ENCODE results near the gene KPNA1. TPM values are rescaled to one million over a fixed set of nuclear protein-coding genes. Genes with fewer than 3 reads are reported as not detected.

Gene KPNA1
- total RNA-seq, 1 donor from 2014 or later: 72.9 TPM

DNA sequence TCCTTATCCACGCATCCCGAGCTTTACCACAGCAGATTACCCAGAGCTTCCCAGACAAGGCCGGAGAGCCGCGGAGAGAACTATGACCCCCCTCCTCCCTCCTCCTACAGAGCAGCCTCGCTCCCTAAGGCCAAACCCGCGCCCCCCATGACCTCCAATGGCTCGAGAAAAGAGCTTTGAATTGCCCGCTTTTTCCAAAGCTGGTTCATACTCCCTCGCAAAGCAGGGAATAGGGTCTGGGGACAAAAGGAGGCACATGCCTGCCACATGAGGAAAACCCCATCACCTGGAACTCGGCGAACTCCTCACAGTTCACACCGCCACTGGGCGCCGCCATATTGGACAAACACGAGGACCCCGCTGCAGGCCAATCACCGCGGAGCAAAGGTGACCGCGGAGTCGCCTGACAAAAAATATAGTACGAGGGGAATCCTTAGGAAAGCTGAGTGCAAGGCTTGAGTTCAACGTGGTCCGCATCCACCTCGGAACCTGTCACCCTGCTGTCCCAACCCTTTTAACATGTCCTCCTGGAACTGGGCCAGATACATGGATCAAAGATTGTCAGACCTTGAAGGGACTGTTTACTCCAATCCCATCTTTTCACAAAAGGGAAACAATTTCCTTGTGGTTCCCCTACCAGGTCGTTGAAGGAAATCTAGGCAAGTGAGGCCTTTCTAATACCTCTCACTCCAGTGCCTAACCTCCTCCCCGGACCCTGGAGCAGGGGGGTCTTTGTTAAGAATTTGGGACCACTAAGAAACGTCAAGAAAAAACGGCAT lies 131.7 kb downstream of the KPNA1 start, which contains the start of gene MIX23:
Gene MIX23 (minus strand): TSS at position 344 of the 779 bp plus-strand sequence. CDS start 7 bp downstream, at position 337.
- Mint-ChIP-seq H3K4me3 (peak within 1 kb of the TSS; percentile 94), H3K27me3 (no peaks in the 10 kb centered on the region), H3K9me3 (no peaks in the 10 kb centered on the region), H3K27ac (peak within 1 kb of the TSS; percentile 91), H3K4me1 (peaks cover 31% of the 10 kb centered on the region), H3K36me3 (ENCODE audit: low read depth) (peaks cover 18% of the 10 kb centered on the region)
- intact Hi-C loops (cut with micrococcal nuclease): loop anchor here (1.0 to 5.0 kb wide), 6 partner anchors 33 to 818 kb away; partner anchors contain the start of genes HCLS1, KPNA1, SEC22A and WDR5B
- DNase-seq: peak; percentile 76
- POLR2A ChIA-PET: interaction anchor here (0.6 to 2.8 kb wide), 9 partner anchors 19 to 722 kb away, joined by 3 to 55 read pairs (median 6); partner anchors contain the start of genes HCLS1, HSPBAP1 and WDR5B
- TF ChIP-seq, protein P1, sequence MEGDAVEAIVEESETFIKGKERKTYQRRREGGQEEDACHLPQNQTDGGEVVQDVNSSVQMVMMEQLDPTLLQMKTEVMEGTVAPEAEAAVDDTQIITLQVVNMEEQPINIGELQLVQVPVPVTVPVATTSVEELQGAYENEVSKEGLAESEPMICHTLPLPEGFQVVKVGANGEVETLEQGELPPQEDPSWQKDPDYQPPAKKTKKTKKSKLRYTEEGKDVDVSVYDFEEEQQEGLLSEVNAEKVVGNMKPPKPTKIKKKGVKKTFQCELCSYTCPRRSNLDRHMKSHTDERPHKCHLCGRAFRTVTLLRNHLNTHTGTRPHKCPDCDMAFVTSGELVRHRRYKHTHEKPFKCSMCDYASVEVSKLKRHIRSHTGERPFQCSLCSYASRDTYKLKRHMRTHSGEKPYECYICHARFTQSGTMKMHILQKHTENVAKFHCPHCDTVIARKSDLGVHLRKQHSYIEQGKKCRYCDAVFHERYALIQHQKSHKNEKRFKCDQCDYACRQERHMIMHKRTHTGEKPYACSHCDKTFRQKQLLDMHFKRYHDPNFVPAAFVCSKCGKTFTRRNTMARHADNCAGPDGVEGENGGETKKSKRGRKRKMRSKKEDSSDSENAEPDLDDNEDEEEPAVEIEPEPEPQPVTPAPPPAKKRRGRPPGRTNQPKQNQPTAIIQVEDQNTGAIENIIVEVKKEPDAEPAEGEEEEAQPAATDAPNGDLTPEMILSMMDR (IDR thresholded peaks at IDR 0.05): no peak
- ATAC-seq (ENCODE audit: low read depth): peak; percentile 51
- CTCF ChIA-PET: interaction anchor here (3.4 kb wide), 1 partner anchor 836 kb away, joined by 16 read pairs; the partner anchor contains the start of gene POLQ

DNA sequence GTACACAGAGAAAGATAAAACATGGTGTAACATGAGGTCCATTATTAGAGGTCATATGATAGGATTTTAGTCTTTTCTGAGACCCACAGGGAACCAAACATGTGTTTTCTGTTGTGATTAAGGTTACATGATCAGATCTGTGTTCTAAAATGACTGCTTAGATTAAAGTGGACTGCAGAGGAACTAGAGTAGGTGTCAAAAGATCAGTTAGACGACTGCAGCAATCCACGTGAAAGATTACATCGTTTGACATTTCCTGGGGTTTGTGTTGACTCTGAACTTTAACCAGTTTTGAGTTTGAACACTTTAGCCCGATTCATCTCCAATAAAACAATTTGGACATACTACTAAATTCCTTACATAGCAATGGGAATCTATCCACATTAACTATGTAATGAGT lies 136.8 kb downstream of the KPNA1 start:
- H3K9me3 Mint-ChIP-seq: no peaks in the 10 kb centered on the region
- ATAC-seq (ENCODE audit: low read depth): no peak
- CTCF ChIA-PET: no interaction called here

DNA sequence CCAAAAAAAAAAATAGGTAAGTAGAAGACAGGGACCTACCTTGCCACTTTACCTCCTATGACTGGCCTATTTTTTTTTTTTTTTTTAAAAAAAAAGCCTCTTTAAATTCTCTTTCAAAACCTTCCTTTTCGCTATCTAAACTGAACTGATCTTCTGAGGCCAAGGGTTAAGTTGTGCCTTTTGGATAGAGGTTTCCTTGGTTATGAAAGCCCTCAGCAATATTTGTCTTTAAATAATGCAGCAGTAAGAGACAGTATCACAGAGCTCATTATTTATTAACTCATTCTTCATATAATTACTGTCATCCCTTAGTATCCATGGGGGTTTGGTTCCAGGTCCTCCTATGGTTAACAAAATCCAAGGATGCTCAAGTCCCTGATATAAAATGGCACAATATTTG lies 140.7 kb downstream of the KPNA1 start:
- CTCF ChIA-PET: no interaction called here
- H3K27ac Mint-ChIP-seq: no peak overlapping the region

More for the DNA sequence above, 136.8 kb downstream of the KPNA1 start:
- H3K27me3 Mint-ChIP-seq: no peaks in the 10 kb centered on the region
- DNase-seq: no peak
- H3K36me3 Mint-ChIP-seq (ENCODE audit: low read depth): peaks cover 22% of the 10 kb centered on the region
- POLR2A ChIA-PET: no interaction called here
- no peak overlapping the region for H3K4me3 Mint-ChIP-seq
- H3K27ac Mint-ChIP-seq: no peak overlapping the region
- TF ChIP-seq, protein P1 (IDR thresholded peaks at IDR 0.05): no peak
- H3K4me1 Mint-ChIP-seq: peaks cover 19% of the 10 kb centered on the region
- intact Hi-C loops (cut with micrococcal nuclease): no loop called here

More for the DNA sequence above, 140.7 kb downstream of the KPNA1 start:
- Mint-ChIP-seq H3K9me3 (no peaks in the 10 kb centered on the region), H3K4me1 (peaks cover 4% of the 10 kb centered on the region), H3K4me3 (no peak overlapping the region), H3K27me3 (no peaks in the 10 kb centered on the region), H3K36me3 (ENCODE audit: low read depth) (peaks cover 37% of the 10 kb centered on the region)
- intact Hi-C loops (cut with micrococcal nuclease): no loop called here
- no peak for ATAC-seq (ENCODE audit: low read depth)
- DNase-seq: no peak
- POLR2A ChIA-PET: no interaction called here
- TF ChIP-seq, protein P1 (IDR thresholded peaks at IDR 0.05): no peak

Other genes with a start within 250 kb of the KPNA1 start
- gene CSTA, start 189.7 kb downstream of the KPNA1 start, total RNA-seq: not detected in 2 replicates
- gene MIX23, start 131.7 kb downstream of the KPNA1 start, total RNA-seq: 47.3 and 49.1 TPM in 2 replicates
- 28.5 and 33.9 TPM in 2 replicates for gene FAM162A, start 130.8 kb downstream of the KPNA1 start, total RNA-seq
- gene WDR5B, start 98.9 kb downstream of the KPNA1 start, total RNA-seq: 8.0 and 8.1 TPM in 2 replicates
- 45.9 and 50.8 TPM in 2 replicates for gene PARP9, start 49.4 kb upstream of the KPNA1 start, total RNA-seq
- gene DTX3L, start 49.4 kb upstream of the KPNA1 start, total RNA-seq: 73.8 and 76.5 TPM in 2 replicates
- gene PARP15, start 62.7 kb upstream of the KPNA1 start, total RNA-seq: 162 and 213 TPM in 2 replicates
- gene PARP14, start 165.9 kb upstream of the KPNA1 start, total RNA-seq: 186 and 221 TPM in 2 replicates

Data from activated B cell treated with CpG ODN at 0.5 μM for 24 hours (primary cell).